SK-N-SH (cell line): Measurements from ENCODE around the gene XPR1. TPM values are rescaled to one million over a fixed set of nuclear protein-coding genes. Genes with fewer than 3 reads are reported as not detected.

ENCODE experiments used
- CTCF ChIA-PET: fragments of 300-600, 350-600 bp; formaldehyde crosslinking; extraction: SDS; loops from one replicate; lab custom pipeline; 2021; lab: Yijun Ruan, JAX
- POLR2A ChIA-PET: fragments of 350-600 bp; sonication (Branson Sonifier 250); formaldehyde crosslinking; extraction: SDS; loops from one replicate; lab custom pipeline; 2020; ENCODE audit warnings: antibody characterized with exemption, inconsistent platforms; lab: Yijun Ruan, JAX
- DNase-seq: peaks from one replicate; pipeline ENCODE4 v3.0.0; 2012
- H2AFZ ChIP-seq: fragments of 200-600 bp; sonication (generic); 2 replicates; pipeline ENCODE4 v1.8.1; 2016; ENCODE audit warnings: antibody characterized with exemption, mild to moderate bottlenecking, low read depth
- H3F3A ChIP-seq: fragments of 200-600 bp; sonication (generic); replicated peaks from 2 replicates; pipeline ENCODE3; 2016; ENCODE audit warnings: antibody characterized with exemption, mild to moderate bottlenecking; ENCODE audit not compliant: insufficient read depth
- H3K27ac ChIP-seq, 2 experiments: fragments of 200-500 bp in 1 of 2; fragments of 200-600 bp in 1 of 2; sonication (Bioruptor generic) in 1 of 2; sonication (generic), shearing (Covaris generic) in 1 of 2; 2 replicates each; pipeline versions ENCODE4 v1.5.1 to v1.6.1; 2014 to 2016; ENCODE audit warnings: low read depth in 2 of 2, inconsistent platforms in 1 of 2, low read length in 1 of 2, mild to moderate bottlenecking in 1 of 2, mixed read lengths in 1 of 2
- H3K27me3 ChIP-seq: fragments of 200-600 bp; sonication (generic), shearing (Covaris generic); 2 replicates; pipeline ENCODE4 v1.6.1; 2016; ENCODE audit warnings: mixed run types; ENCODE audit not compliant: insufficient read depth
- H3K36me3 ChIP-seq, 2 experiments: fragments of 200-500 bp in 1 of 2; fragments of 200-600 bp in 1 of 2; sonication (Bioruptor generic) in 1 of 2; sonication (generic) in 1 of 2; replicated peaks in 1 of 2; 2 replicates each; pipeline versions ENCODE3 to v1.5.1; 2014 to 2016; ENCODE audit warnings: low read length in 1 of 2, mild to moderate bottlenecking in 1 of 2; ENCODE audit not compliant: insufficient read depth in 2 of 2, control insufficient read depth in 1 of 2
- H3K4me1 ChIP-seq, 2 experiments: fragments of 200-500 bp in 1 of 2; fragments of 200-600 bp in 1 of 2; sonication (Bioruptor generic) in 1 of 2; sonication (generic), shearing (Covaris generic) in 1 of 2; 2 replicates each; pipeline versions ENCODE4 v1.5.1 to v1.6.1; 2014 to 2016; ENCODE audit warnings: low read depth in 1 of 2, low read length in 1 of 2, mixed run types in 1 of 2; ENCODE audit not compliant: insufficient read depth in 2 of 2, control insufficient read depth in 1 of 2
- H3K4me2 ChIP-seq: fragments of 200-600 bp; sonication (generic), shearing (Covaris generic); 2 replicates; pipeline ENCODE4 v1.6.1; 2017; ENCODE audit warnings: mixed run types
- H3K4me3 ChIP-seq, 2 experiments: fragments of 200-500 bp in 1 of 2; fragments of 200-600 bp in 1 of 2; sonication (Bioruptor generic) in 1 of 2; sonication (generic), shearing (Covaris generic) in 1 of 2; 2 replicates each; pipeline versions ENCODE4 v1.5.1 to v1.8.1; 2014 to 2016; ENCODE audit warnings: low read depth in 2 of 2, inconsistent platforms in 1 of 2, low read length in 1 of 2, mild to moderate bottlenecking in 1 of 2, mixed read lengths in 1 of 2, moderate library complexity in 1 of 2
- H3K79me2 ChIP-seq: fragments of 200-600 bp; sonication (generic); 2 replicates; pipeline ENCODE4 v1.8.1; 2017; ENCODE audit warnings: mild to moderate bottlenecking; ENCODE audit not compliant: insufficient read depth
- H3K9ac ChIP-seq: fragments of 200-600 bp; sonication (generic); 2 replicates; pipeline ENCODE4 v1.6.1; 2017; ENCODE audit warnings: mixed run types
- H3K9me2 ChIP-seq: fragments of 200-600 bp; sonication (generic); 2 replicates; pipeline ENCODE4 v1.6.1; 2017; ENCODE audit warnings: mixed run types
- H3K9me3 ChIP-seq: fragments of 200-600 bp; sonication (generic); 2 replicates; pipeline ENCODE4 v1.6.1; 2017; ENCODE audit warnings: mixed run types, mild to moderate bottlenecking, moderate library complexity
- H4K20me1 ChIP-seq: fragments of 200-600 bp; sonication (generic); 2 replicates; pipeline ENCODE4 v1.6.1; 2017; ENCODE audit warnings: mild to moderate bottlenecking, mixed run types; ENCODE audit not compliant: insufficient read depth
- CHD2 ChIP-seq: fragments of 150-350 bp; IDR thresholded peaks from 2 replicates; pipeline ENCODE4 v1.6.1; 2018; ENCODE audit warnings: low read length; ENCODE audit not compliant: partially characterized antibody
- ELF1 ChIP-seq: IDR thresholded peaks from 2 replicates; pipeline ENCODE4 v1.4.0; 2012
- EP300 ChIP-seq, 2 experiments: IDR thresholded peaks; 2 replicates each; pipeline versions ENCODE4 v1.4.0 to v1.6.1; 2012; ENCODE audit warnings: borderline replicate concordance in 1 of 2, low read depth in 1 of 2, low read length in 1 of 2
- FOSL2 ChIP-seq: IDR thresholded peaks from 2 replicates; pipeline ENCODE4 v1.4.0; 2012; ENCODE audit warnings: low read depth, mild to moderate bottlenecking, moderate library complexity, borderline replicate concordance
- GABPA ChIP-seq: IDR thresholded peaks from 2 replicates; pipeline ENCODE4 v1.4.0; 2012; ENCODE audit warnings: low read depth, mild to moderate bottlenecking
- MEF2A ChIP-seq: IDR thresholded peaks from 2 replicates; pipeline ENCODE4 v1.4.0; 2012; ENCODE audit warnings: low read depth, borderline replicate concordance
- MXI1 ChIP-seq: IDR thresholded peaks from 2 replicates; pipeline ENCODE4 v1.6.1; 2012; ENCODE audit warnings: mild to moderate bottlenecking, low read depth, low read length, improper control_type of control experiment
- NRF1 ChIP-seq: IDR thresholded peaks from 2 replicates; pipeline ENCODE4 v1.6.1; 2012; ENCODE audit warnings: low read depth, mild to moderate bottlenecking, low read length
- POLR2AphosphoS5 ChIP-seq: IDR thresholded peaks from 2 replicates; pipeline ENCODE4 v1.6.1; 2012; ENCODE audit warnings: low read depth, low read length
- RCOR1 ChIP-seq: fragments of 150-350 bp; IDR thresholded peaks from 2 replicates; pipeline ENCODE4 v1.6.1; 2017; ENCODE audit warnings: antibody characterized with exemption, low read length
- RXRA ChIP-seq: IDR thresholded peaks from 2 replicates; pipeline ENCODE4 v1.4.0; 2012; ENCODE audit warnings: low read depth, mild to moderate bottlenecking, borderline replicate concordance
- SIN3A ChIP-seq: IDR thresholded peaks from 2 replicates; pipeline ENCODE4 v1.6.1; 2012; ENCODE audit warnings: low read depth, mild to moderate bottlenecking, low read length, moderate library complexity, borderline replicate concordance
- TAF1 ChIP-seq: IDR thresholded peaks from 2 replicates; pipeline ENCODE4 v1.6.1; 2012; ENCODE audit warnings: low read depth, mild to moderate bottlenecking, low read length, moderate library complexity, borderline replicate concordance
- TCF12 ChIP-seq: IDR thresholded peaks from 2 replicates; pipeline ENCODE4 v1.4.0; 2012
- WGBS: methylation state at CpG from one replicate; pipeline ENCODE4 v1.1.6; 2017; ENCODE audit warnings: low lambda C conversion rate; 5-methylcytosine and 5-hydroxymethylcytosine counted together
- polyA plus RNA-seq, 3 experiments: library from polyadenylated mRNA; depleted of rRNA; stranded (reverse); fragments of >200 nt; gene quantifications; 2 replicates each; pipeline ENCODE4 v1.2.3, GENCODE V29; 2012
- TF ChIP-seq, protein P1 (sequence below): fragments of 150-350 bp; IDR thresholded peaks from 2 replicates; pipeline ENCODE4 v1.6.1; 2016; ENCODE audit warnings: mild to moderate bottlenecking, low read depth, low read length
- TF ChIP-seq, protein P2 (sequence below): IDR thresholded peaks from 2 replicates; pipeline ENCODE4 v1.4.0; 2012; ENCODE audit warnings: low read depth
- TF ChIP-seq, protein P3 (sequence below): IDR thresholded peaks from 2 replicates; pipeline ENCODE4 v1.4.0; 2012; ENCODE audit warnings: low read depth, borderline replicate concordance
- TF ChIP-seq, protein P4 (sequence below): IDR thresholded peaks from 2 replicates; pipeline ENCODE4 v1.4.0; 2012; ENCODE audit warnings: low read depth, borderline replicate concordance
- TF ChIP-seq, protein P5 (sequence below): fragments of 150-350 bp; IDR thresholded peaks from 2 replicates; pipeline ENCODE4 v1.6.1; 2017; ENCODE audit warnings: antibody characterized with exemption, low read length, low read depth, borderline replicate concordance

Gene XPR1
- polyA plus RNA-seq, 1 of the 3 experiments (the other 2 are of a cell fraction): 7.9 TPM

DNA sequence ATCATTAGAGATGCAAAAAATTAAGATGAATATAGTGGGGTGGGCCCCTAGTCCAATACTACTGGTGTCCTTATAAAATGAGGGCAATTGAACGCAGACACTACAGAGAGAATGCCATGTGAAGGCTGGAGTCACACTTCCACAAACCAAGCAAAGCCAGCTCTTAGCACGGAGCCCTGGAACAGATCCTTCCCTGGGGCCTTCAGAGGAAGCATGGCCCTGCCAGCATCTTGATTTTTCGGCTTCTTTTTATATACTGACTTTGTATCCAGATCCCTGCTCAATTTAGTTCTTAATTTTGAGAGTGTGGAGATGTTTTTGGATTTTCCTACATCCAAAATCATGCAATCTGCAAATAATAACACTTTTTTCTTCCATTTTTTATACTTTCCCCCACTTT, 270.7 kb downstream of the XPR1 start:
- ChIA-PET CTCF (interaction anchor here (0.8 to 2.0 kb wide), 3 partner anchors 20 to 263 kb away, joined by 3 to 9 read pairs (median 4); no protein-coding TSS in a partner anchor), POLR2A (no interaction called here)
- DNase-seq: no peak
- Histone ChIP-seq H3K9ac (no peak overlapping the region), H3F3A (no peaks in the 10 kb centered on the region), H2AFZ (no peak overlapping the region), H3K4me3 (no peak overlapping the region), H3K27ac (no peak overlapping the region), H3K36me3 (no peaks in the 10 kb centered on the region), H3K9me2 (no peaks in the 10 kb centered on the region), H3K4me2 (no peak overlapping the region), H4K20me1 (no peaks in the 10 kb centered on the region), H3K79me2 (no peaks in the 10 kb centered on the region)
- WGBS: 78% methylated on average over 3 of the region's 3 CpGs
- TF ChIP-seq POLR2AphosphoS5 (no peak), MEF2A (no peak), GABPA (no peak), SIN3A (no peak), FOSL2 (no peak), ELF1 (no peak), RXRA (no peak), CHD2 (no peak), TCF12 (no peak), RCOR1 (no peak), EP300 (IDR thresholded peaks at IDR 0.05; ENCODE audit: borderline replicate concordance in 1 of 2, low read depth in 1 of 2, low read length in 1 of 2) (no peak), TAF1 (no peak), NRF1 (no peak), MXI1 (no peak)
- TF ChIP-seq, protein P1, sequence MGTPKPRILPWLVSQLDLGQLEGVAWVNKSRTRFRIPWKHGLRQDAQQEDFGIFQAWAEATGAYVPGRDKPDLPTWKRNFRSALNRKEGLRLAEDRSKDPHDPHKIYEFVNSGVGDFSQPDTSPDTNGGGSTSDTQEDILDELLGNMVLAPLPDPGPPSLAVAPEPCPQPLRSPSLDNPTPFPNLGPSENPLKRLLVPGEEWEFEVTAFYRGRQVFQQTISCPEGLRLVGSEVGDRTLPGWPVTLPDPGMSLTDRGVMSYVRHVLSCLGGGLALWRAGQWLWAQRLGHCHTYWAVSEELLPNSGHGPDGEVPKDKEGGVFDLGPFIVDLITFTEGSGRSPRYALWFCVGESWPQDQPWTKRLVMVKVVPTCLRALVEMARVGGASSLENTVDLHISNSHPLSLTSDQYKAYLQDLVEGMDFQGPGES: no peak
- TF ChIP-seq, protein P2, sequence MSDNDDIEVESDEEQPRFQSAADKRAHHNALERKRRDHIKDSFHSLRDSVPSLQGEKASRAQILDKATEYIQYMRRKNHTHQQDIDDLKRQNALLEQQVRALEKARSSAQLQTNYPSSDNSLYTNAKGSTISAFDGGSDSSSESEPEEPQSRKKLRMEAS: no peak
- TF ChIP-seq, protein P3, sequence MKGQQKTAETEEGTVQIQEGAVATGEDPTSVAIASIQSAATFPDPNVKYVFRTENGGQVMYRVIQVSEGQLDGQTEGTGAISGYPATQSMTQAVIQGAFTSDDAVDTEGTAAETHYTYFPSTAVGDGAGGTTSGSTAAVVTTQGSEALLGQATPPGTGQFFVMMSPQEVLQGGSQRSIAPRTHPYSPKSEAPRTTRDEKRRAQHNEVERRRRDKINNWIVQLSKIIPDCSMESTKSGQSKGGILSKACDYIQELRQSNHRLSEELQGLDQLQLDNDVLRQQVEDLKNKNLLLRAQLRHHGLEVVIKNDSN: no peak
- TF ChIP-seq, protein P4, sequence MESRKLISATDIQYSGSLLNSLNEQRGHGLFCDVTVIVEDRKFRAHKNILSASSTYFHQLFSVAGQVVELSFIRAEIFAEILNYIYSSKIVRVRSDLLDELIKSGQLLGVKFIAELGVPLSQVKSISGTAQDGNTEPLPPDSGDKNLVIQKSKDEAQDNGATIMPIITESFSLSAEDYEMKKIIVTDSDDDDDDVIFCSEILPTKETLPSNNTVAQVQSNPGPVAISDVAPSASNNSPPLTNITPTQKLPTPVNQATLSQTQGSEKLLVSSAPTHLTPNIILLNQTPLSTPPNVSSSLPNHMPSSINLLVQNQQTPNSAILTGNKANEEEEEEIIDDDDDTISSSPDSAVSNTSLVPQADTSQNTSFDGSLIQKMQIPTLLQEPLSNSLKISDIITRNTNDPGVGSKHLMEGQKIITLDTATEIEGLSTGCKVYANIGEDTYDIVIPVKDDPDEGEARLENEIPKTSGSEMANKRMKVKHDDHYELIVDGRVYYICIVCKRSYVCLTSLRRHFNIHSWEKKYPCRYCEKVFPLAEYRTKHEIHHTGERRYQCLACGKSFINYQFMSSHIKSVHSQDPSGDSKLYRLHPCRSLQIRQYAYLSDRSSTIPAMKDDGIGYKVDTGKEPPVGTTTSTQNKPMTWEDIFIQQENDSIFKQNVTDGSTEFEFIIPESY: no peak
- TF ChIP-seq, protein P5, sequence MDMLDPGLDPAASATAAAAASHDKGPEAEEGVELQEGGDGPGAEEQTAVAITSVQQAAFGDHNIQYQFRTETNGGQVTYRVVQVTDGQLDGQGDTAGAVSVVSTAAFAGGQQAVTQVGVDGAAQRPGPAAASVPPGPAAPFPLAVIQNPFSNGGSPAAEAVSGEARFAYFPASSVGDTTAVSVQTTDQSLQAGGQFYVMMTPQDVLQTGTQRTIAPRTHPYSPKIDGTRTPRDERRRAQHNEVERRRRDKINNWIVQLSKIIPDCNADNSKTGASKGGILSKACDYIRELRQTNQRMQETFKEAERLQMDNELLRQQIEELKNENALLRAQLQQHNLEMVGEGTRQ: no peak
- TF ChIP-seq, all 33 proteins: peak for 0
- Histone ChIP-seq H3K9me3 (no peaks in the 10 kb centered on the region), H3K27me3 (no peaks in the 10 kb centered on the region), H3K4me1 (peaks cover 0 to 20% of the 10 kb centered on the region in 2 experiments; a peak in 1 of 4 replicates)
